Measurements from ENCODE around the gene GRPR. TPM values are rescaled to one million over a fixed set of nuclear protein-coding genes. Genes with fewer than 3 reads are reported as not detected.

The GRPR gene
- total and polyA plus RNA-seq, 10 of the 15 experiments (the other 5 are each of a cell fraction or from before 2014, with no cell fraction given): 0.10 to 3.7 (median 0.21) TPM; not detected in 1

DNA sequence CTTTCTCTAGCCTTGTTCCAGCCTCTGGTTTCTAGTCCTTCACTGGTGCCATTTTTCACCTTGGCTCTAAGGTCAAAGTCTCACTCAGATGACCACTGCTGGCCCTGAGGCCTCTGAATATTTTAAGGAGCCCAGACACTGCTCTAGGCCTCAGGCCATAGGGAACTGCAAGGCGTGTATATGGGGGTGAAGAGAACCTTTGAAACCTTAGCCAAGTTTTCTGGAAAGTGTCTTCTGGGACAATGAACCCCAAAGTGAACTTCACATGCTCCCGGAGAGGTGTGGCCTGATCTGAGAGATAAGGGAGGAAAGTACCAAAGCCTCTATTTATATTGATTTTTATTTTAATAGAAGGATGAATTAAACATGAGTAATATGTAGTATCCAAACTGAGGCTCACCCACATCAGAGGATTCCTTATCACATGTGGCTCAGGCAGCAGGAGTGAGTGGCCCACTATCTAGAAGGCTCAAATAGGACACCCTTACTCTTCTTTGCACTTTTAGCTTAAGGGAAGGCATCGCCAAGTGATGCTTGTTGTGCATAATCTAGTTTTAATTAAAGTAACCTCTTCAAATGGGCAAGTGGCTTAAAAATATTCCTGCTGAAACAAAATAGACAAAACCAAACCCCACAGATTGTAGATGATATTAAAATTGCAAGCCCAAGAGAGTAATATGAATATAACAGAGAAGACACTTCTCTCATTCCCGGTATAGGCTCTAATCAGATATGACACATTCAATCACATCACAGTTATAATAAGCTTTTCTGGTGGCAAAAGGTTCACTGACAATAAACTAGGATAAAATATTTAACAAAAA, 18.3 kb downstream of the GRPR start:
- CTCF ChIA-PET: interaction anchor here (0.5 to 0.8 kb wide), 2 partner anchors 19 to 73 kb away, joined by 3 read pairs; partner anchors contain the start of gene GRPR

GRCh38 chrX:16142246-16142558, 18.8 kb downstream of the GRPR start:
- peaks cover 3% of the 10 kb centered on the region for H3K4me1 ChIP-seq (ENCODE audit: control insufficient read depth, insufficient read depth, low read length)
- H3K4me3 ChIP-seq: no peak overlapping the region
- H3K9ac ChIP-seq (ENCODE audit: control insufficient read depth, insufficient read depth, low read length): no peak overlapping the region
- in situ Hi-C loops (cut with MboI) (no loop called here), intact Hi-C loops (cut with micrococcal nuclease; ENCODE audit: unreplicated experiment) (no loop called here)
- SMC1A ChIA-PET (ENCODE audit: uncharacterized antibody, unreplicated experiment): interaction anchor here (0.8 to 1.4 kb wide), 2 partner anchors 19 to 70 kb away, joined by 3 to 4 read pairs; partner anchors contain the start of gene GRPR
- no peaks in the 10 kb centered on the region for H3K9me3 ChIP-seq (replicated peaks; ENCODE audit: control insufficient read depth, insufficient read depth, low read length)
- CTCF ChIA-PET: interaction anchor here (0.5 to 0.8 kb wide), 2 partner anchors 19 to 72 kb away, joined by 3 read pairs; partner anchors contain the start of gene GRPR
- BruUV-seq (replicated peaks): no TSS peak
- FAIRE-seq: no peak
- peaks cover 0 to 2% of the 10 kb centered on the region in 2 experiments; a peak in 1 of 4 replicates for H3K27me3 ChIP-seq (replicated peaks in 1 of 2; ENCODE audit: control insufficient read depth in 2 of 2, insufficient read depth in 2 of 2, low read length in 1 of 2)
- no peaks in the 10 kb centered on the region for H3K36me3 ChIP-seq (ENCODE audit: control insufficient read depth in 2 of 2, insufficient read depth in 2 of 2, low read length in 1 of 2)
- H4K20me1 ChIP-seq (ENCODE audit: control insufficient read depth, insufficient read depth): no peaks in the 10 kb centered on the region
- no peaks in the 10 kb centered on the region for H3K79me2 ChIP-seq (ENCODE audit: control insufficient read depth, insufficient read depth, low read length)
- ATAC-seq: no peak
- H2AFZ ChIP-seq (ENCODE audit: control insufficient read depth, low read depth, low read length): no peak overlapping the region
- H3K27ac ChIP-seq (ENCODE audit: control insufficient read depth, insufficient read depth): no peak overlapping the region
- DNase-seq (ENCODE audit: low read depth, low spot score): no peak
- RAD21 ChIA-PET (ENCODE audit: unreplicated experiment): no interaction called here
- POLR2A ChIA-PET: no interaction called here
- no peak overlapping the region for H3K4me2 ChIP-seq (ENCODE audit: control insufficient read depth, insufficient read depth)
- TF ChIP-seq NFIC (IDR thresholded peaks at IDR 0.05; ENCODE audit: low read depth, low read length) (no peak), SIX5 (IDR thresholded peaks at IDR 0.05; ENCODE audit: low read depth, low read length, severe bottlenecking) (no peak)
- TF ChIP-seq, protein P1, sequence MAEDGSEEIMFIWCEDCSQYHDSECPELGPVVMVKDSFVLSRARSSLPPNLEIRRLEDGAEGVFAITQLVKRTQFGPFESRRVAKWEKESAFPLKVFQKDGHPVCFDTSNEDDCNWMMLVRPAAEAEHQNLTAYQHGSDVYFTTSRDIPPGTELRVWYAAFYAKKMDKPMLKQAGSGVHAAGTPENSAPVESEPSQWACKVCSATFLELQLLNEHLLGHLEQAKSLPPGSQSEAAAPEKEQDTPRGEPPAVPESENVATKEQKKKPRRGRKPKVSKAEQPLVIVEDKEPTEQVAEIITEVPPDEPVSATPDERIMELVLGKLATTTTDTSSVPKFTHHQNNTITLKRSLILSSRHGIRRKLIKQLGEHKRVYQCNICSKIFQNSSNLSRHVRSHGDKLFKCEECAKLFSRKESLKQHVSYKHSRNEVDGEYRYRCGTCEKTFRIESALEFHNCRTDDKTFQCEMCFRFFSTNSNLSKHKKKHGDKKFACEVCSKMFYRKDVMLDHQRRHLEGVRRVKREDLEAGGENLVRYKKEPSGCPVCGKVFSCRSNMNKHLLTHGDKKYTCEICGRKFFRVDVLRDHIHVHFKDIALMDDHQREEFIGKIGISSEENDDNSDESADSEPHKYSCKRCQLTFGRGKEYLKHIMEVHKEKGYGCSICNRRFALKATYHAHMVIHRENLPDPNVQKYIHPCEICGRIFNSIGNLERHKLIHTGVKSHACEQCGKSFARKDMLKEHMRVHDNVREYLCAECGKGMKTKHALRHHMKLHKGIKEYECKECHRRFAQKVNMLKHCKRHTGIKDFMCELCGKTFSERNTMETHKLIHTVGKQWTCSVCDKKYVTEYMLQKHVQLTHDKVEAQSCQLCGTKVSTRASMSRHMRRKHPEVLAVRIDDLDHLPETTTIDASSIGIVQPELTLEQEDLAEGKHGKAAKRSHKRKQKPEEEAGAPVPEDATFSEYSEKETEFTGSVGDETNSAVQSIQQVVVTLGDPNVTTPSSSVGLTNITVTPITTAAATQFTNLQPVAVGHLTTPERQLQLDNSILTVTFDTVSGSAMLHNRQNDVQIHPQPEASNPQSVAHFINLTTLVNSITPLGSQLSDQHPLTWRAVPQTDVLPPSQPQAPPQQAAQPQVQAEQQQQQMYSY (CRISPR knock-in tag; IDR thresholded peaks at IDR 0.05): no peak
- TF ChIP-seq, protein P2, sequence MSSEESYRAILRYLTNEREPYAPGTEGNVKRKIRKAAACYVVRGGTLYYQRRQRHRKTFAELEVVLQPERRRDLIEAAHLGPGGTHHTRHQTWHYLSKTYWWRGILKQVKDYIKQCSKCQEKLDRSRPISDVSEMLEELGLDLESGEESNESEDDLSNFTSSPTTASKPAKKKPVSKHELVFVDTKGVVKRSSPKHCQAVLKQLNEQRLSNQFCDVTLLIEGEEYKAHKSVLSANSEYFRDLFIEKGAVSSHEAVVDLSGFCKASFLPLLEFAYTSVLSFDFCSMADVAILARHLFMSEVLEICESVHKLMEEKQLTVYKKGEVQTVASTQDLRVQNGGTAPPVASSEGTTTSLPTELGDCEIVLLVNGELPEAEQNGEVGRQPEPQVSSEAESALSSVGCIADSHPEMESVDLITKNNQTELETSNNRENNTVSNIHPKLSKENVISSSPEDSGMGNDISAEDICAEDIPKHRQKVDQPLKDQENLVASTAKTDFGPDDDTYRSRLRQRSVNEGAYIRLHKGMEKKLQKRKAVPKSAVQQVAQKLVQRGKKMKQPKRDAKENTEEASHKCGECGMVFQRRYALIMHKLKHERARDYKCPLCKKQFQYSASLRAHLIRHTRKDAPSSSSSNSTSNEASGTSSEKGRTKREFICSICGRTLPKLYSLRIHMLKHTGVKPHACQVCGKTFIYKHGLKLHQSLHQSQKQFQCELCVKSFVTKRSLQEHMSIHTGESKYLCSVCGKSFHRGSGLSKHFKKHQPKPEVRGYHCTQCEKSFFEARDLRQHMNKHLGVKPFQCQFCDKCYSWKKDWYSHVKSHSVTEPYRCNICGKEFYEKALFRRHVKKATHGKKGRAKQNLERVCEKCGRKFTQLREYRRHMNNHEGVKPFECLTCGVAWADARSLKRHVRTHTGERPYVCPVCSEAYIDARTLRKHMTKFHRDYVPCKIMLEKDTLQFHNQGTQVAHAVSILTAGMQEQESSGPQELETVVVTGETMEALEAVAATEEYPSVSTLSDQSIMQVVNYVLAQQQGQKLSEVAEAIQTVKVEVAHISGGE (CRISPR knock-in tag; IDR thresholded peaks at IDR 0.05): no peak

More for the DNA sequence above, 18.3 kb downstream of the GRPR start:
- ATAC-seq (no peak), FAIRE-seq (no peak), DNase-seq (ENCODE audit: low read depth, low spot score) (no peak)
- Histone ChIP-seq H3K4me1 (ENCODE audit: control insufficient read depth, insufficient read depth, low read length) (peaks cover 3% of the 10 kb centered on the region), H3K4me2 (ENCODE audit: control insufficient read depth, insufficient read depth) (no peak overlapping the region), H3K27ac (ENCODE audit: control insufficient read depth, insufficient read depth) (no peak overlapping the region), H4K20me1 (ENCODE audit: control insufficient read depth, insufficient read depth) (no peaks in the 10 kb centered on the region), H3K27me3 (replicated peaks in 1 of 2; ENCODE audit: control insufficient read depth in 2 of 2, insufficient read depth in 2 of 2, low read length in 1 of 2) (peaks cover 0 to 2% of the 10 kb centered on the region in 2 experiments; a peak in 1 of 4 replicates), H3K36me3 (ENCODE audit: control insufficient read depth in 2 of 2, insufficient read depth in 2 of 2, low read length in 1 of 2) (no peaks in the 10 kb centered on the region), H3K79me2 (ENCODE audit: control insufficient read depth, insufficient read depth, low read length) (no peaks in the 10 kb centered on the region), H2AFZ (ENCODE audit: control insufficient read depth, low read depth, low read length) (no peak overlapping the region), H3K4me3 (no peak overlapping the region), H3K9me3 (replicated peaks; ENCODE audit: control insufficient read depth, insufficient read depth, low read length) (no peaks in the 10 kb centered on the region), H3K9ac (ENCODE audit: control insufficient read depth, insufficient read depth, low read length) (no peak overlapping the region)
- BruUV-seq (replicated peaks): no TSS peak
- ChIA-PET SMC1A (ENCODE audit: uncharacterized antibody, unreplicated experiment) (interaction anchor here (0.7 to 1.4 kb wide), 3 partner anchors 14 to 71 kb away, joined by 3 to 4 read pairs (median 3); partner anchors contain the start of gene GRPR), RAD21 (ENCODE audit: unreplicated experiment) (no interaction called here), POLR2A (no interaction called here)
- 43% methylated on average over 4 of the region's 4 CpGs for WGBS (ENCODE audit: insufficient coverage, insufficient replicate concordance, low lambda C conversion rate, missing lambda C conversion rate)
- no peak for TF ChIP-seq TAF1 (IDR thresholded peaks at IDR 0.05; ENCODE audit: borderline replicate concordance, low read depth, low read length)
- in situ Hi-C loops (cut with MboI): no loop called here
- intact Hi-C loops (cut with micrococcal nuclease; ENCODE audit: unreplicated experiment): no loop called here
